Measurements from ENCODE around the gene CDH4. TPM values are rescaled to one million over a fixed set of nuclear protein-coding genes. Genes with fewer than 3 reads are reported as not detected.

CDH4 gene
- total RNA-seq, 2 donors from 2014 or later, result 0.29 to 0.45 TPM

DNA sequence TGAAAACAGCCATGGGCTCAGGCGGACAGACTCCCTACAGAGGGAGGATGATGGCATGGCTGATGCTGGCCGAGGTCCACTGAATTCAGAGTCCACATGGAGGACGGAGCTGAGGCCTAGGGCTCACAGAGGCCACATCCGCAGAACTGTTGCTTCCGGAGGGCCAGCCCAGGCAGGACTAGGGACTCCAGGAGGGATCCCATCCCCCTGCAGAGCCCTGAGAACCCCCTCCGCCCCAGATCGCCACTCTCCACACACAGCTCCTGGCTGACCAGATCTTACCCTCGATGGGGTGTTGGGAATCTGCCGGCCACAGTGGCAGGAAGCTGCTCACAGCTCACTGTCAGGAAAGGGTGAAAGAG is 414.4 kb downstream of the CDH4 start:
- ATAC-seq (replicated peaks), result no peak
- H3K27ac Mint-ChIP-seq, result no peak overlapping the region
- H3K4me3 Mint-ChIP-seq, result no peak overlapping the region
- no peaks in the 10 kb centered on the region for H3K9me3 Mint-ChIP-seq
- no peaks in the 10 kb centered on the region for H3K4me1 Mint-ChIP-seq
- peaks cover 2% of the 10 kb centered on the region for H3K27me3 Mint-ChIP-seq
- no peaks in the 10 kb centered on the region for H3K36me3 Mint-ChIP-seq (ENCODE audit: low read depth)

DNA sequence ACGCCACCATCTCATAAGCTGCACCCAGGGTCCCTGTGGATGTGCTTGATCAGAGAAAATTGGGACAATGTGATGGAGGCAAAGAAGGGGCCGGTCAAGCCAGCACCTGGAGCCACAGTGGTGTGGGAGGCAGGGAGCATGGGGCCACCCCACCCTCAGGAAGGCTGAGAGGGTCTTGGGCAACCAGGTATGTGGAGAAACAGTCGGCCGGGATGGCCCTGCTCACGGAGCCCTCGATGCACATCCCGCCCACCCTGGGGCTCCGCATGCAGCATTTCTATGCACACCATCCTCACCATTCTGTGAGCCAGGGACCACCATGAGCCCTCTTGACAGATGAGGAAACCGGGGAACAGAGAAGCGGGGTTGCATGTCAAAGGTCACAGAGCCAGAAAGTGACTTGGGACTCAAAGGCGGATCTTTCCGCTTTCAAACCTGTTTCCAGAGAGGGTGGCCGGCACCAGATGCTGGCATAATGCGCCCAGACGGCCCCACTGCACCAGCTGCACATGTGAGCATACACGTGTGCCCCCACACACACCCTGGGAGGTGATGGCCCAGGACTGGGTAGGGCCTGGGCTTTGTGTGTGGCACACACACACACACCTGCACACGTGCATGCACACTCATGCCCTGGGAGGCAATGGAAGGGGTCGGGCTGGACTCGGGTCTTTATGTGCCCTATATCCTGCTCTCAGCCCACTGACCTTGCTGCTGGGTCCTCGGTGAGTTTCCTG is 415.2 kb downstream of the CDH4 start:
- Mint-ChIP-seq H3K27me3 (peaks cover 3% of the 10 kb centered on the region), H3K27ac (no peak overlapping the region), H3K9me3 (no peaks in the 10 kb centered on the region), H3K4me1 (no peaks in the 10 kb centered on the region), H3K4me3 (no peak overlapping the region), H3K36me3 (ENCODE audit: low read depth) (no peaks in the 10 kb centered on the region)
- ATAC-seq (replicated peaks), result no peak

- Mint-ChIP-seq H3K9me3 (no peaks in the 10 kb centered on the region), H3K4me3 (no peak overlapping the region), H3K27ac (no peak overlapping the region), H3K4me1 (no peaks in the 10 kb centered on the region), H3K27me3 (peaks cover 3% of the 10 kb centered on the region), H3K36me3 (ENCODE audit: low read depth) (no peaks in the 10 kb centered on the region)
- ATAC-seq (replicated peaks), result no peak
These were observed 416.1 kb downstream of the CDH4 start for GRCh38 chr20:61668065-61668650.

DNA sequence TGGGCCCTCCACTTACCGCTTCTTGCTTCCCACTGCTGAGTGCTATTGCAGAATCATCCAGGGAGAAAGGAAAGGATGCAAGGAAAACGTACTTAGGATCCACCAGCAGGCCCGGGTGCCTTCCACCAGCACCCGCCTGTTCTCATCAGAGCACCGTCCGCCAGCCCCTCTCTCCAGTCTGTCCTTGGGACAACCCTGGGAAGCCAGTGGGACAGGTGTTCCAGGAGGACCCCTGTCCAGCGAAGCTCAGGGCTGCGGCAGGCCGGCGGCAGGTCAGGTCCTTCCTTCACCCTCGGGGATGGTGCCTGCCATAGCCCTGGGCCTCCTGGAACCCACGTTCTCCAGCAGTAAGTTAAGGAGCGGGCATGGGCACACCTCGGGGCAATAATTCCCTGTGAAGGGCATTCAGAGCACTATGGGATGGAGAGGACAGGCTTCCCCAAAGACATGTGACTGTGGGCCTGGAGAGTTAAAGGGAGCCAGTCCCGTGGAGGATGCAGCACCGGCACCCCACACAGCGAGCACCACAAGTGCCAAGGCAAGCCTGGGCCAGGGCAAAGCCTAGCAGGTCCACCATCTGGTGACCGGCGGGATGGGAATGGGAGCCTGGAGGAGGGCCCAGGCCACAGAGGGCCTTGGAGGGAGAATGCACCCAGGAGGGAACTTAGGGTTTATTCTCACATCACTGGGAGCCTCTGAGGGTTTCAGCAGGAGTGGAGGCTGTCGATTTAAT is 416.9 kb downstream of the CDH4 start:
- H3K4me3 Mint-ChIP-seq, result no peak overlapping the region
- H3K9me3 Mint-ChIP-seq, result no peaks in the 10 kb centered on the region
- H3K27me3 Mint-ChIP-seq, result peaks cover 3% of the 10 kb centered on the region
- H3K27ac Mint-ChIP-seq, result no peak overlapping the region
- H3K4me1 Mint-ChIP-seq, result no peaks in the 10 kb centered on the region
- ATAC-seq (replicated peaks), result no peak
- H3K36me3 Mint-ChIP-seq (ENCODE audit: low read depth), result no peaks in the 10 kb centered on the region

GRCh38 chr20:61670274-61670673 is 418.2 kb downstream of the CDH4 start:
- Mint-ChIP-seq H3K27ac (no peak overlapping the region), H3K27me3 (peaks cover 3% of the 10 kb centered on the region), H3K4me1 (no peaks in the 10 kb centered on the region), H3K4me3 (no peak overlapping the region), H3K9me3 (no peaks in the 10 kb centered on the region), H3K36me3 (ENCODE audit: low read depth) (no peaks in the 10 kb centered on the region)
- no peak for ATAC-seq (replicated peaks)

GRCh38 chr20:61671559-61671958 is 419.5 kb downstream of the CDH4 start:
- H3K4me3 Mint-ChIP-seq, result no peak overlapping the region
- ATAC-seq (replicated peaks), result no peak
- no peaks in the 10 kb centered on the region for H3K36me3 Mint-ChIP-seq (ENCODE audit: low read depth)
- no peaks in the 10 kb centered on the region for H3K9me3 Mint-ChIP-seq
- H3K27me3 Mint-ChIP-seq, result peaks cover 3% of the 10 kb centered on the region
- H3K27ac Mint-ChIP-seq, result no peak overlapping the region
- H3K4me1 Mint-ChIP-seq, result no peaks in the 10 kb centered on the region

DNA sequence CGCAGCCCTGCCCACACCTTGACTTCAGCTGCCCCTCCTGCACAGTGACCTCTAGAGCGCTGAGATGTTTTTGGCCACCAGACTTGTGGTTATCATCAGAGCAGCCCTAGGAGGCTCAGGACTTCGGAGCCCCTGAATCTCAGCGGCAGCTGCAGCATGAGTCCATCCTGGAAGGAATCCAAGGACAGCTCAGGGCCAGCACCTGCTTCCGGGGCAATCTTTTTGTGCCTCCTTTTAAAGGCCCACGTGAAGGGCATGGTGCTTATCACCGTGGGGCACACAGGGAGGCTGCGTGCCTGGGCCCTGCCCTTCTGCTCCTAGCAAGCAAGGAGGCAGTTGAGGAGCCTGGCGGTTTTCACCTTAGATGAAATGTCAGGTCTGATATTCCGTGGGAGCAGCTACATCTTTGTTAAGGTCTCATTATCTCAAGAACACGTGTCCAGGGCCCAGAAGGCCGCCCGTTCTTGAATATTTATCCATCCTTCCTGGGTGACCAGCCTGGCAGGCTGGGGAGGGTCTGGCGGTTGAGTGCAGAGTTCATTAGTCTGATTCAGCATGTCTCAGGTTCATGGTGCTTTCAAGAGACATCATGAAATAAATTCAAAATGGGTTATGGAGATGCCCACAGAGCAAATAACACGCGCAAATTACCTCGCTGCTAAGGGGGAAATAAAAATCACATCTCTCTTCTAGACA is 421.2 kb downstream of the CDH4 start:
- H3K36me3 Mint-ChIP-seq (ENCODE audit: low read depth), result no peaks in the 10 kb centered on the region
- no peaks in the 10 kb centered on the region for H3K9me3 Mint-ChIP-seq
- no peak overlapping the region for H3K4me3 Mint-ChIP-seq
- H3K27me3 Mint-ChIP-seq, result peaks cover 7% of the 10 kb centered on the region
- H3K4me1 Mint-ChIP-seq, result no peaks in the 10 kb centered on the region
- no peak for ATAC-seq (replicated peaks)
- no peak overlapping the region for H3K27ac Mint-ChIP-seq

DNA sequence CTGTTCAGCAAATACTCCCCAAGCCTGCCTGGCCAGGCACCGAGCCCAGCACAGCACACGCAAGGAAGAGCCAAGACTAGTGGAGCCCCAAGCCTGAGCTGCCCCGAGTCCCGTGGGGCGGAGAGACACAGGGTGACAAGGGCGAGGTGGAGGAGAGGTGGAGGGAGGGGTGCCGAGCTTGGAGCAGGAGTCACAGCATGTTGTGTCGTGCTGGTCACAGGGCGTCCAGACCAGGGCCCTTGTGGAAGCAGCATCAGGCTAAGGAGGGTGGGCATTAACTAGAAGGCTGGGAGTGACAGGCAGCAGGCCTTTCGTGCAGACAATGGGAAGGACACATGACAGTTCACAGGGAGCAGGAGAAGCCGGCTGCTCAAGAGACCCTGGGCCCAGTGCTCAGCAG is 422.1 kb downstream of the CDH4 start:
- H3K27ac Mint-ChIP-seq, result no peak overlapping the region
- H3K4me1 Mint-ChIP-seq, result no peaks in the 10 kb centered on the region
- no peak overlapping the region for H3K4me3 Mint-ChIP-seq
- peaks cover 7% of the 10 kb centered on the region for H3K27me3 Mint-ChIP-seq
- H3K9me3 Mint-ChIP-seq, result no peaks in the 10 kb centered on the region
- no peaks in the 10 kb centered on the region for H3K36me3 Mint-ChIP-seq (ENCODE audit: low read depth)
- ATAC-seq (replicated peaks), result no peak

- no peaks in the 10 kb centered on the region for H3K36me3 Mint-ChIP-seq (ENCODE audit: low read depth)
- no peaks in the 10 kb centered on the region for H3K9me3 Mint-ChIP-seq
- no peak for ATAC-seq (replicated peaks)
- H3K4me1 Mint-ChIP-seq, result no peaks in the 10 kb centered on the region
- H3K27me3 Mint-ChIP-seq, result peaks cover 7% of the 10 kb centered on the region
- no peak overlapping the region for H3K4me3 Mint-ChIP-seq
- H3K27ac Mint-ChIP-seq, result no peak overlapping the region
These were observed 422.6 kb downstream of the CDH4 start for GRCh38 chr20:61674688-61675087.

GRCh38 chr20:61677928-61678327 is 425.9 kb downstream of the CDH4 start:
- Mint-ChIP-seq H3K27me3 (peaks cover 3% of the 10 kb centered on the region), H3K4me1 (no peaks in the 10 kb centered on the region), H3K4me3 (no peak overlapping the region), H3K36me3 (ENCODE audit: low read depth) (no peaks in the 10 kb centered on the region), H3K9me3 (no peaks in the 10 kb centered on the region), H3K27ac (no peak overlapping the region)
- no peak for ATAC-seq (replicated peaks)

DNA sequence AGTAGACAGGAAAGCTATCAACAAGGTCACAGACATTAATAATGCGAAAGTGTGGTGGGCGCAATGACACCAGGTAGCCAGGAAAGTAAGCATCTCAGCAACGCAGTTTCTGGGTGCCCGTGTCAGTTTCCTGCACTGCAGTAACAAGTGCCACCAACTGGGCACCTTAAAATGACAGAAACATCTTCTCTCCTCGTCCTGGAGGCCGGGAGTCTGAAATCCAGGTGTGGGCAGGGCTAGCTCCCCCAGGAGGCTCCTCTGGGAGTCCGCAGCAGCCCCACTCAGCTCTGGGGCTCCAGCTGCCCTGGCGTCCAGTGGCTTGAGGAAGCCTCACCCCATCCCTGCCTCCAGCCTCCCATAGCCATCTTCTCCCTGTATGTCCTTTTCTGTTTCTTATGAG is 426.4 kb downstream of the CDH4 start:
- ATAC-seq (replicated peaks), result no peak
- Mint-ChIP-seq H3K27ac (no peak overlapping the region), H3K4me3 (no peak overlapping the region), H3K36me3 (ENCODE audit: low read depth) (no peaks in the 10 kb centered on the region), H3K27me3 (peaks cover 3% of the 10 kb centered on the region), H3K4me1 (no peaks in the 10 kb centered on the region), H3K9me3 (no peaks in the 10 kb centered on the region)

- Mint-ChIP-seq H3K4me1 (no peaks in the 10 kb centered on the region), H3K9me3 (no peaks in the 10 kb centered on the region), H3K27me3 (peaks cover 3% of the 10 kb centered on the region), H3K36me3 (ENCODE audit: low read depth) (no peaks in the 10 kb centered on the region), H3K27ac (no peak overlapping the region), H3K4me3 (no peak overlapping the region)
- ATAC-seq (replicated peaks), result no peak
These were observed 427.4 kb downstream of the CDH4 start for GRCh38 chr20:61679473-61679872.

DNA sequence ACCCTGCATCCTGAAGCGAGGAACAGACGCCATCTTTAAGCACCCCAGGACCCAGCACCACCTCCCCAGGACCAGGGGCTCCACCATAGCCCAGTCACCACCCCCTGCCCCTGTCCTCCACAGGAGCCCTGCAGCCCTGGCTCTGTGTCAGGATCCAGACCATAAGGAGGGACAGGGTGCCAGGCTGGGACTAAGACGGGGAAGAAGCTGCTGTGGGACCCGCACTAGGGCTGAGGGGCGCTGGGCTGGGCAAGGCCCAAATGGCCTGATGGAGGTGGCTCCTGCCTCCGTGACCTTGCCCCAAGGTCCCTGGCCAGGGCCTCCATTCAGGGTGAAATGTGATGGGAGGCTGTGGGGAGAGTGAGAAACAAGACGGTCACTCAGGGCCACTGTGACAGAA is 428.0 kb downstream of the CDH4 start:
- peaks cover 3% of the 10 kb centered on the region for H3K27me3 Mint-ChIP-seq
- no peak overlapping the region for H3K27ac Mint-ChIP-seq
- no peak overlapping the region for H3K4me3 Mint-ChIP-seq
- ATAC-seq (replicated peaks), result no peak
- H3K36me3 Mint-ChIP-seq (ENCODE audit: low read depth), result no peaks in the 10 kb centered on the region
- H3K9me3 Mint-ChIP-seq, result no peaks in the 10 kb centered on the region
- no peaks in the 10 kb centered on the region for H3K4me1 Mint-ChIP-seq

- no peak for ATAC-seq (replicated peaks)
- no peaks in the 10 kb centered on the region for H3K9me3 Mint-ChIP-seq
- no peaks in the 10 kb centered on the region for H3K36me3 Mint-ChIP-seq (ENCODE audit: low read depth)
- peaks cover 3% of the 10 kb centered on the region for H3K27me3 Mint-ChIP-seq
- H3K4me3 Mint-ChIP-seq, result no peak overlapping the region
- H3K4me1 Mint-ChIP-seq, result no peaks in the 10 kb centered on the region
- no peak overlapping the region for H3K27ac Mint-ChIP-seq
These were observed 430.3 kb downstream of the CDH4 start for GRCh38 chr20:61682114-61682995.
